ENCODE measurements around the gene PIGM. TPM values are rescaled to one million over a fixed set of nuclear protein-coding genes. Genes with fewer than 3 reads are reported as not detected.

Gene PIGM
- total RNA-seq, 2 donors from 2014 or later, result 3.3 to 3.4 TPM

DNA sequence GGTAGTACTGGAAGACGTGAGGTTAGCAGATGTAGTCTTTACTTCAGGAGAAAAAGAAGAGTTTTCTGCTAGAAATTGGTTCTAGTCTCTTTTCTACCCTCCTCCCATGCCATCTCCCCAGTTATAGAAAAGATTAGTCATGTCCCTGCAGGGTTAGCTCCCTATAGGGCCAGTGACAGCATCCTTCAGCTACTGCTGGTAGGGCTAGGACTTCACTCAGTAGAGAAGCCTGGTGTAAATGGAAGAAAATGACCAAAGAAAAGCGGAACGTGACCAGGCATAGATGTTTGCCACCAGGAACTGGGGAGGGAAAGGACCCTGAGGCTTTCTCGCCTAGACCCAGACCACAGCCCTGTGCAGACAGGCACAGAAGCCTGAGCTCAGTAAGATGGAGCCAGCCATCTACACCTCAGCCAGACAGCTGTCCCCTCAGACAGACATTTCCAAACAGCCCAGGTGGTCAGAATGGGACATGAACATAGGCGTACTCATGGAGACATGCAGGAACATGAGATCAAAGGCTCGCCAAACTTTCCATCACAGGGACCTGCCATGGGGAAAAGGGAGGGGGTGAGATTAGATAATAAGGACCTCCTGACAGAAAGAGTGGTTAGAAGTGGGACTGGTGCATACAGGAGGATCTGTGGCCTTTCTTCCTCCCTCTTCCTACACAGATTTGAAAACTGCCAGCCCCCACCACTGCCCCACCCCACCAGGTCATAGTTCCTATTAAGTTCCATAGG is 54.3 kb downstream of the PIGM start:
- intact Hi-C loops (cut with DNase I), result no loop called here

More for the DNA sequence above, 54.3 kb downstream of the PIGM start:
- DNase-seq, result no peak
- no peak for ATAC-seq

Other genes starting within 250 kb of the PIGM start
- 1 to 10 TPM in 1 of 2 donors, under 1 TPM in 1; 0.21 to 1.1 TPM for gene FCRL6, start 229.6 kb downstream of the PIGM start, total RNA-seq
- 1 to 10 TPM; 2.4 to 4.4 TPM for gene SLAMF8, start 205.1 kb downstream of the PIGM start, total RNA-seq
- gene VSIG8, start 169.3 kb downstream of the PIGM start, total RNA-seq, result not detected
- 1 to 10 TPM; 1.6 to 2.0 TPM for gene CFAP45, start 131.8 kb downstream of the PIGM start, total RNA-seq
- 100 to 1,000 TPM; 201 to 276 TPM for gene TAGLN2, start 106.5 kb downstream of the PIGM start, total RNA-seq
- 1 to 10 TPM; 1.4 to 3.3 TPM for gene IGSF9, start 86.4 kb downstream of the PIGM start, total RNA-seq
- gene SLAMF9, start 77.8 kb downstream of the PIGM start, total RNA-seq, result under 1 TPM in 1 of 2 donors, not detected in 1; 0.35 TPM
- under 1 TPM; 0.05 to 0.15 TPM for gene KCNJ10, start 38.2 kb upstream of the PIGM start, total RNA-seq
- gene KCNJ9, start 49.5 kb upstream of the PIGM start, total RNA-seq, result under 1 TPM in 1 of 2 donors, not detected in 1; 0.06 TPM
- 10 to 100 TPM; 18.8 to 22.1 TPM for gene IGSF8, start 66.6 kb upstream of the PIGM start, total RNA-seq
- 100 to 1,000 TPM; 114 to 176 TPM for gene ATP1A2, start 83.8 kb upstream of the PIGM start, total RNA-seq
- under 1 TPM in 1 of 2 donors, not detected in 1; 0.13 TPM for gene ATP1A4, start 119.6 kb upstream of the PIGM start, total RNA-seq
- gene CASQ1, start 158.6 kb upstream of the PIGM start, total RNA-seq, result 10 to 100 TPM; 10.5 to 21.8 TPM
- gene PEA15, start 173.4 kb upstream of the PIGM start, total RNA-seq, result 100 to 1,000 TPM; 188 to 189 TPM
- gene DCAF8, start 230.6 kb upstream of the PIGM start, total RNA-seq, result 100 to 1,000 TPM in 1 of 2 donors, 10 to 100 TPM in 1; 98.5 to 121 TPM

Data from left cardiac atrium (tissue), 4 donors.